Activated gamma-delta T cell treated with anti-CD3 and anti-CD28 coated beads, Interleukin-2, amount 50 U/mL, for 16 hours (primary cell): ENCODE results near the gene CDK11A.
"Not testable (repeated sequence)": the region's sequence is repeated elsewhere in the genome, so short reads cannot be mapped to it uniquely, and the experiment has no call there.

Source experiments
- DNase-seq: peaks from one replicate; pipeline ENCODE4 v3.0.0-alpha.2; 2020; ENCODE audit warnings: low read depth

CDK11A gene

GRCh38 chr1:1754051-1754815 lies 30.1 kb upstream of the CDK11A start:
- DNase-seq: no peak

DNA sequence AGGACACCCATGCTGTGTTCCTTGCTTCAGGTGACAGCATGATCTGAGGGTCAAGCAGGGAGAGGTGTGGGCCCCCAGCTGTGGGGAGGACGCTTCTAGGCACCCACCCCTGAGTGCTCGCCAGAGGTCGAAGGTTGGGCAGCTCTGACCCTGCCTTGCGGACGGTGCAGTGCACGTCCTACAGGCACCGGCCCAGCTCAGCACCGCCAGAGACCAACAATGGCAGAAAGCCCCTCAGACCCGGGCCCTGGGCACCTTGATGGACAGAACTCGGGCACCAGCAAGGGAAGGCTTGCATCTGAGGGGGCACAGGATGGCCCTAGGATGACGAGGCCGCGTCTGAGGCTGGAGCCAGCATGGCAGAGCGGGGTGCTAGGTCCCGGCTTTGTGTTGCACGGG lies 29.4 kb upstream of the CDK11A start:
- DNase-seq: no peak

DNA sequence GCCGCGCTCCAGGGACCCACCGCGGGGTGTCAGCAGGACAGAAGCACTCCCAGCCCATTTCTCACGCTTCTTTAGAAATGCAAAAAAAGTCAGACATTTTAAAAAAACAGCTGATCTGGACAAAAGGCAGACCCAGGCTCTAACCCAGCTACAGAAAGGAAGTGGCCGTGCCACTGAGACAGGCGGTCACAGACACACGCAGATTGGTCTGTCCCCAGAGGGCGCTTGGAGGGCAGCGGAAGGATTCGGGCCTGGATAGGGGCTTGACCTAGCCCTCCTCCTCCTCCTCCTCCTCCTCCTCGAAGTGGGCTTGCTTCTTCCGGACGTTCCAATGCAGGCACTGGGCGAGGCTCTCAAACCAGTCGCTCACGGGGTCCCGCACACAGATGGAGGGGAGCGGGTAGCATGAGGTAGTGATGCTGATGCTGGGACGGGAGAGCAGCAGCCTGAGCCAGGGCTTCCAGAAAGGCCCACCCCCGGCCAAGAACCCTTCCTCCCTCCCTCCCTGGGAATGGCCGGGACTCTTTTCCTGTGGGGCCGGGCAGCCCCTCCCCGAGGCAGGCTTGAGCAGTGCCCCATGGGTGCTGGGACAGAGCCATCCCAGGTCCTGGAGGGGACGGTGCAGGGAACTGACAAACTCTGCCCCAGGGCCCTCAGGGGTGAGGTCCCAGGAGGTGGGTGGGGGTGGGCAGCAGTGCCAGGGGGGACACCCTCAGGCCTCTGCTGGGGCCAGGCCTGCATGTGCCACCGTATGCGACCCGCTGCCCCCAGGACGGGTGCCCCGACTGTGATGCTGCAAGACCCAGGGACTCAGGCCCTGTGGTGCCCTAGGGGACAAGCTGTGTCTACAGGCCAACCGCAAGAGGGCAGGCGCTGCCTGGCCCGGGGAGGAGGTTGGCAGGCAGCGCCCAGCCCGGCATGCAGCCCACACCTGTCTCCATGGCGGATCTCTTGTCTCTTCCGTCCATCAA lies 28.8 kb upstream of the CDK11A start:
- DNase-seq: no peak

DNA sequence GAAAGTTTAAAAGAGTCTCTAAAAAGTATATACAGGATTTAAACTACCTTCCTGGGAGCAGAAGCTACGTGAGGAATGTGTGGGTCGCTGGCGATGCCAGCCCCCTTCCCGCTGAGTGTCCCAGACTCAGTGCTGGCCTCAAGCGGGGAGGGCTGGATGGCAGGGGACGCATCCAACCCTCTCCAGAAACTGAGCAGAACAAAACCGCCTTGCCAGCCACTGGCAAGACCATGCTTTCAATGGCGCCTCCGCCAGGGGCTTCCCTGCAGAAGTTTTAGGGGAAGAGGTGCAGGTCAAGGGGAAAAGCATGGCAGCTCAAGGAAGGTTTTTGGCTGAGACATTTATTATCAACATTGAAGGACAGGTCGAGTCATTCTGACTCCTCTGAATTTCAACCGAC lies 28.0 kb upstream of the CDK11A start:
- DNase-seq: no peak

DNA sequence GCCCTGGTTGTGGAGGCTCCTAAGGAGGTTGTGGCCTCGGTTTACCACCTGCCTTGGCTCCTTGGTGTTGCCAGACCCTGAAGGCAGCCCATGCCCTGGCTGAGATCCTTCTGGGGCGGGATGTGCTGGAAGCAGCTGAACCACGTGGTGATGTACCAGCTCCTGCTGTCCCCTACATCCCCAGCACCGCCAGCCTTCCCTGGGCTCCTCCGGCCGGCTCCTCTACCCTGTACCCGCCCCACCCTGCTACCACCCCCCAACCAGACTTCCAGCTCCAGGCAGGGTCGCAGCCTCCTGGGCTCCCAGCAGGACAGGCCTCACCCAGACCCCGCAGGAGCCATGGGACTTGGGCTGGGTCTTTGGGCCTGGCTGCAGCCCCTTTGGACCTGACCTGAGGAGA lies 25.8 kb upstream of the CDK11A start:
- not testable (repeated sequence) for DNase-seq

DNA sequence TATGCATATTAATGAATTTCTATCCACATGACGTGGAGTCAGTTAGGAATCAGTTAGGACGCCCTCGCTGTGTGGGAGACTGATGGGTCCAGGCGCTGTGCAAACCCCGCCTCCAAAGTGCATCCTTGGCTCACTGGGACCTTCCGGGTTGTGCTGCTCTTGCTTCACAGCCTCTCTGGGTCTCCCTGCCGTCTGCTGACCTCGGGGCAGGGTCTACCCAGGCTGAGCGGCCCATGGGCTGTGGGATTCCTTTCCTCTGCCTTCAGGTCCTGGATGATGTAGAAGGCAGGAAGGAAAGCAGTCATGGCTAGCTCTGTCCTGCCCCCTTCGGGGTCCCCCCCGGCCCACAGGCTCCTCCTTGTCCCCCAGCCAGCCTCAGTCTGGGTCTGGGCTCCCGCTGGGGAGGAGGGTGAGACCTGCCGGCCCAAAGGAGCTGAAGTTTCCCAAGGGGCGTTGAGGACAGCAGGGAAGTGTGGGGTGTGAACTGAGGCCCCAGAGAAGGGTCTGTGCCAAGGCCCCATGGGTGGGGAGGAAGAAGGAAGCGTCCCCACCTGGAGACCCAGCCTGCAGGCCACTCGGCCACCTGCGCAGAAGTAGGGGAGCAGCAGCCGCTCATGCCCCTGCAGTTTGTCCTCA lies 24.6 kb upstream of the CDK11A start:
- DNase-seq: no peak

DNA sequence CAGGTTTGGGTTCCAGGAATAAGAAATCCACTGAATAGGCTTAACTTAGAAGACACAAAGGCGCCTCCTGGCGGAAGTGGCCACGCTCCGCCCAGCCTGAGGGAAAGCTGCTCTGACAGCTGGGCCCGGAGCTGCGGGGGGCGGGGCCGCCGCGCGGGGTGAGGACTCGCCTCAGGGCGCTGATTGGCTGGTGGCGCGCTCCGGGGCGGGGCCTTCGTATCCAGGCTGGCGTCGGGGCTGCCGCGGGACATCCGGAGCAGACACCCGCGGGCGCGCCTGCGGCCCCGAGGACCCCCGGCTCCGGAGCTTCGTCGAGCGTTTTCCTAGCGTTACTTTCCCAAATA lies 22.4 kb upstream of the CDK11A start:
- DNase-seq: not testable (repeated sequence)

DNA sequence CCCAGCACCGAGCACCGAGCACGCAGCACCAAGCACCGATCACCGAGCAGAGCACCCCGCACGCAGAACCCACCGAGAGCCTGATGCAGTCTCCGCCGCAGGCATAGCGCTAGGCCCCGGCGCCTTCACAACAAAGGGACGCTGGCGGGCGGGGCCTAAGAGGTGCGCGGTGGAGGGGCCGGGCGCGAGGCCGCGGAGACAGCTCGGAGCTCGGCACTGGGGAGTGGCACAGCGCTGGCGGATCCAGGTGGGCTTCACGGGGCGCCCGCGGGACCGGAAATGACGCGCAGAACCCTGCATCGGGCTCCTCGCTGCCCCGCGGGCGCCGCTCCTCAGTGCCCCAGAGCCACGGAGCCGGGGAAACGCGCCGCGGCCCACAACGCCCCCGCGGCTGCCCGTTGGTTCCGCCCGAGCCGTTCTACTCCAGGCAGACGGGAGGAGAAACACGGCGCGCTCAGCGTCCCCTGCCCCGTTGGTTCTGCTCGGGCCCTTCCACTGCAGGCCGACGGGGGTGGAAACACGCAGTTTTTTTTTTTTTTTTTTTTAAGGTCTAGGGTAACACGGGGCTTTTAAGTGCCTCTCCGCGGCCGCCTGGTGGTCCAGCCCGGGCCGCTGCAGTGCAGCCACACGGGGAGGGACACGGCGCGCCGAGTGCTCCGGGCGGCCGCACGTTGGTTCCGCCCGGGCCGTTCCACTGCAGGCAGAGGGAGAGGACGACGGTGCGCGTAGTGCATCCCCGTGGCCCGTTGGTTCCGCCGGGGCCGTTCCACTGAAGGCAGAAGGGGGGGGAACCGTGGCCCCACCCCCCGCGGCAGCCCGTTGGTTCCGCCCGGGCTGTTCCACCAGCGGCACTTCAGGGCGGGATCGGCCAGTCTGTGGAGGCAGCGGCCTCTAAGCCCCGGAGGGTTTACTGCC lies 21.8 kb upstream of the CDK11A start:
- DNase-seq: peak; percentile 63

GRCh38 chr1:1742529-1742928 lies 18.4 kb upstream of the CDK11A start:
- DNase-seq: not testable (repeated sequence)

DNA sequence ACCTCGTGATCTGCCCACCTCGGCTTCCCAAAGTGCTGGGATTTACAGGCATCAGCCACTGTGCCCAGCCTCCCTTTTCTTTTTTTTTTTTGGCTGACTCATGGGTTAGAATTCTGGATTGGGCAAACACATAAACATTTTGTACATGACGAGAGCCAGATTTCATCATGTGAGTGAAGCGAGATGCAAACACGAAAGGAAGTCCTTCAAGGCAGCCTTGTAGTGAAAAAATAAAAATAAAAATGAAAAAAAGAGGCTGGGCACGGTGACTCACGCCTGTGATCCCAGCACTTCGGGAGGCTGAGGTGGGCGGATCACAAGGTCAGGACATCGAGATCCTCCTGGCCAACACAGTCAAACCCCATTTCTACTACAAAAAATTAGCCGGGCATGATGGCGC lies 16.9 kb upstream of the CDK11A start:
- not testable (repeated sequence) for DNase-seq

GRCh38 chr1:1738799-1739337 lies 14.7 kb upstream of the CDK11A start:
- not testable (repeated sequence) for DNase-seq

GRCh38 chr1:1737675-1738590 lies 13.8 kb upstream of the CDK11A start:
- DNase-seq: not testable (repeated sequence)

DNA sequence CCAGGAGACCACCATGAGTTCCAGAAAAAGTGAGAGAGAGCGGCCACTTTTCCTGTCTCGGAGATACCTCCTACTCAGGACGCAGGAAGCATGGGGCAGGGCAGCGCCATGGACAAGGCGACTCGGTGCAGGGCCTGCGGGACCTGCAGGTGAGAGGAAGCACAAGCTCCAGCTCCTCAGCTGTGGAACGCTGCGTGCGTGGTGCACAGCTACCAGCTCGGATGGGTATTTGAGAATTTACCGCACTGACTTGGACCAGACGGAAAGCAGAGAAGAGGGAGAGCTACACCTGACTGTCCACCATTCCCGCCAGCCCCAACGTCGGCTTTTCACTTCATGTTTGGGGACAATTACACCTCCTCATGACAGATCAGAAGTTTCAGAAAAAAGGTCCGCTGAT lies 8.2 kb upstream of the CDK11A start:
- no peak for DNase-seq

DNA sequence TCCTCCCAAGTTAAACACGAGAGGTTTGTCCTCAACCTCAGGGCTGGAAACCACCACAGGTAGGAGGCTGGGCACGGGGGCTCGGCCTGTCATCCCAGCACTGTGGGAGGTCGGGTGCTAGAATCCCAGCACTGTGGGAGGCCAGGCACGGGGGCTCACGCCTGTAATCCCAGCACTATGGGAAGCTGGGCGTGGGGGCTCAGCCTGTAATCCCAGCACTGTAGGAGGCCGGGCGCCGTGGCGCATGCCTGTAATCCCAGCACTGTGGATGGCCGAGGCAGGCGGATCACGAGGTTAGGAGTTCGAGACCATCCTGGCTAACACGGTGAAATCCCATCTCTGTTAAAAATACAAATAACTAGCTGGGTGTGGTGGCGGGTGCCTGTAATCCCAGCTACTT lies 6.7 kb upstream of the CDK11A start:
- DNase-seq: no peak

DNA sequence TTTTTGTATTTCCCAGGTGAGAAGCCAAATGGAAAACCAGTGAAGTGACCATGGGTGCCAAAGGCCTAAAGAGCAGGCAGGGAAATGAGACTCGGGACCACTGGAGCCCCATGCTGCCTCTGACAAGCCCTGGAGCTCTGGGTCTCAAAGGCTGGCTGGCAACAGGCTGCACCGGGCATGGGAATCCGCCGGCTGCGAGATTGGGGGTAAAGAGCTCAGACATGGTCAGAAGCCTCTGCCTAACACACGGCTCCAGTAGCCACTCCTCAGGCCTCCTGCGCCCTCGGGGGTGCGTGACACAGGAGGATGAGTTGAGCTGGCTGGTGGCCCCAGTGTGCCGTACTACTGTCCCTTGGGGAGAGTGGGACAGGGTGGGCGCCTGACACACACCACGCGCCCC lies 6.1 kb upstream of the CDK11A start:
- DNase-seq: not testable (repeated sequence)

GRCh38 chr1:1729116-1729816 lies 5.1 kb upstream of the CDK11A start:
- not testable (repeated sequence) for DNase-seq

DNA sequence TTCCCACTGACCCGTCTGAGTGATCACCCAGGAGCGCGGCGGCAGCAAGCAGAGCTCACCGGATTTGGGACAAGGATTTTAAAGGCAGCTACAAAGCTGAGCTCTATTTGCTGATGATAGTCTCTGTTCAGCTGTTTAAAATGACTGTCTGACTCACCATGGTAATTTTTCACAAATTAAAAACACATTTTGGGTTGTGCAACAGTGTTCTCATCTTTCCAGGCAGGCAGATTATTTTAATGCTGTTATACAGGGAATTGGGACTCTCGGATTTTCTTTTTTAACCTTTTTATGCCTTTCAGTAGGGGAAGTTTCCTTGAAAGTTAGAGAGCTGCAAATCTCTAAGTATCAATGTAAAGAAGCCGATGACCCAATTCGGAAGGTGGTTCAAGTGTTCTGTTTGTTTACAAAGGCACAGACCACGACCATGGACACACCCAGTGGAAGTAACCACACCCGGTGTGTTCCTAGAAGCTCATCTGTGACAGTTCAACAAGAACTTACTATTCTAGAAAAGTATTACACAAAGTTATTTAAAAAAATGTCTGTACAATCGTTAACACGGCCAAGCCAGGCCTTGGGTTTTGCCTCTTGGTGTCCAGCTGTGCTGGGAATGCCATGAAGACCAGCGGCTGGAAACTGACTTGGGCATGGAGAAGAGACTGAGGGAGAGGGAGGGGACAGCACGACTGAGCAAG lies 4.3 kb upstream of the CDK11A start:
- DNase-seq: not testable (repeated sequence)

DNA sequence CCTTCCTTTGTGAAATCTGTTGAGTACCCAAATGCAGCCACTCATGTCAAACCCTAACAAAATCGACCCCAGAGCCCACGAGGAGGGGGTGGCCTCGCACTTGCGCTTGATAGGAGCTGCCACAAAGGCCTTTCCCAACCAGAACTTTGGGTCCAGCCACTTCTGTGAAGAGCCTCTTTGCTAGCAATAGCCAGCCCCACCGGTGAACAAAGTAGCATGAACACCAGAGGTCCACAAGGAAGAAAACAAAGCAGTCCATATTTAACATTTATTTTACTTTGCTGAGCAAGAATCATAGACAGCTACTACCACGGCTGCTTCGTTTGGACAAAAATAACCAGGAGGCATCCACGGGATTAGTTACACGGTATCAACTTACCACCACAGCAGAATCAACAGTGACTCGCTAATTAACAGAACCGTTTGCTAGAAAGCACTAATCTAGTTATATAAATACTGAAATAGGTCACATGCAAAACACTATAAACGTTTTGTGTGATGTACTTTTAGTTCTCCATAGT lies 3.0 kb upstream of the CDK11A start:
- DNase-seq: not testable (repeated sequence)

DNA sequence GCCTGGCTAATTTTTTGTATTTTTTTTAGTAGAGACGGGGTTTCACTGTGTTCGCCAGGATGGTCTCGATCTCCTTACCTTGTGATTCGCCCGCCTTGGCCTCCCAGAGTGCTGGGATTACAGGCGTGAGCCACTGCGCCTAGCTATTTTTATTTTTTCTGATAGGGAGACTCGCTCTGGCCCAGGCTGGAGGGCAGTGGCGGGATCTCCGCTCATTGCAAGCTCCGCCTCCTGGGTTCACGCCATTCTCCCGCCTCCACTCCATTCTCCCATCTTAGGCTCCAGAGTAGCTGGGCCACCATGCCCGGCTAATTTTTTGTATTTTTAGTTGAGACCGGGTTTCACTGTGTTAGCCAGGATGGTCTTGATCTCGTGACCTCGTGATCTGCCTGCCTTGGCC lies 1.9 kb upstream of the CDK11A start:
- DNase-seq: not testable (repeated sequence)
